ENCODE measurements around the gene LAMA3.

DNA sequence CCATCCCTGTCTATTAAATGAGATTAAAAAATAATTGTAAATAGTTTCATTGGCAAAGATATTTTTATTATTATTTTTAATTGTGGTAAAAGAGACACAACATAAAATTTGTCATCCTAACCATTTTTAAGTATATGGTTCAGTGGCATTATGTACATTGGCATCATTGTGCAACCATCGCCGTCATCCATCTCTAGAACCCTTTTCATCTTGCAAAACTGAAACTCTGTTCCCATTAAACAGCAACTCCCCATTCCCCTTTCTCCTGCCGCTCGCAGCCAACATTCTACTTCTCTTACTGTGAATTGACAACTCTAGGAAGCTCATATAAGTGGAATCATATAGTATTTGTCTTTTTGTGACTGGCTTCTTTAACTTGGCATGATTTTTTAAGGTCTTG lies 25.3 kb downstream of the LAMA3 start:
- TF ChIP-seq SUZ12 (IDR thresholded peaks at IDR 0.05; ENCODE audit: extremely low read depth, insufficient read depth, insufficient read length) (no peak), YY1 (IDR thresholded peaks at IDR 0.05; ENCODE audit: insufficient read depth, insufficient read length) (no peak), ZNF274 (IDR thresholded peaks at IDR 0.05; ENCODE audit: low read depth, low read length) (no peak)
